HCT116 (cell line): Measurements from ENCODE around the gene FGF6. TPM values are rescaled to one million over a fixed set of nuclear protein-coding genes. Genes with fewer than 3 reads are reported as not detected.

Experiments
- ATAC-seq: fragments of 200-7000 bp; cut with Tn5 transposase; 2 replicates; pipeline ENCODE4 v1.9.1; 2020; ENCODE audit warnings: mild to moderate bottlenecking, moderate library complexity
- BruUV-seq: library from RNA; stranded (reverse); fragments of 400-500 nt; replicated peaks from 2 replicates; lab custom pipeline; 2021; lab: Mats Ljungman, UMichigan
- CTCF ChIA-PET: fragments of 300-600 bp; sonication (Branson Sonifier 250); formaldehyde crosslinking; loops from one replicate; lab custom pipeline; 2021; ENCODE audit warnings: antibody characterized with exemption; lab: Charles Lee
- POLR2A ChIA-PET: fragments of 300-600, 350-600 bp; sonication (Branson Sonifier 250); formaldehyde crosslinking; loops from one replicate; lab custom pipeline; 2021; ENCODE audit warnings: antibody characterized with exemption; lab: Charles Lee
- RAD21 ChIA-PET, 2 experiments: fragments of 300-600 bp; sonication (Branson Sonifier 250); formaldehyde crosslinking; loops; one replicate each; lab custom pipeline; 2023; ENCODE audit warnings: low total read pairs in 2 of 2; ENCODE audit not compliant: uncharacterized antibody in 2 of 2, unreplicated experiment in 2 of 2, low non-redundant PET in 1 of 2; lab: Charles Lee
- DNase-seq: peaks from one replicate; pipeline ENCODE4 v3.0.0-alpha.2; 2010; ENCODE audit warnings: low read depth, low spot score
- H2AFZ ChIP-seq: fragments of 200-600 bp; shearing (Covaris generic), sonication (generic); 2 replicates; pipeline ENCODE4 v1.6.1; 2017; ENCODE audit warnings: low read depth, mixed run types, mixed read lengths, antibody characterized with exemption, low read length; ENCODE audit not compliant: poor library complexity, severe bottlenecking
- H3K27ac ChIP-seq: 2 replicates; pipeline ENCODE4 v1.5.1; 2012; ENCODE audit warnings: low read depth, low read length
- H3K27me3 ChIP-seq: fragments of 200-600 bp; sonication (generic); 2 replicates; pipeline ENCODE4 v1.6.1; 2016; ENCODE audit warnings: mixed run types, low read length, mixed read lengths; ENCODE audit not compliant: insufficient read depth
- H3K36me3 ChIP-seq, 2 experiments: fragments of 200-500 bp in 1 of 2; fragments of 200-600 bp in 1 of 2; sonication (Bioruptor generic) in 1 of 2; sonication (generic) in 1 of 2; 2 replicates each; pipeline versions ENCODE4 v1.5.1 to v1.6.1; 2014 to 2016; ENCODE audit warnings: low read length in 2 of 2, inconsistent platforms in 1 of 2, mixed read lengths in 1 of 2, mixed run types in 1 of 2; ENCODE audit not compliant: insufficient read depth in 2 of 2, control insufficient read depth in 1 of 2
- H3K4me1 ChIP-seq, 2 experiments: fragments of 200-600 bp in 1 of 2; sonication (generic) in 1 of 2; 2 replicates each; pipeline versions ENCODE4 v1.5.1 to v1.6.1; 2012 to 2017; ENCODE audit warnings: low read length in 2 of 2, inconsistent platforms in 1 of 2, mild to moderate bottlenecking in 1 of 2, mixed read lengths in 1 of 2, mixed run types in 1 of 2, moderate library complexity in 1 of 2; ENCODE audit not compliant: insufficient read depth in 2 of 2, control insufficient read depth in 1 of 2
- H3K4me2 ChIP-seq: fragments of 200-600 bp; sonication (generic); 2 replicates; pipeline ENCODE4 v1.6.1; 2017; ENCODE audit warnings: mixed run types, low read length, mixed read lengths
- H3K4me3 ChIP-seq, 2 experiments: fragments of 200-600 bp in 1 of 2; sonication (generic) in 1 of 2; replicated peaks in 1 of 2; 2 replicates each; pipeline ENCODE4 v1.5.1; 2011 to 2016; ENCODE audit warnings: low read length in 2 of 2, control low read depth in 1 of 2, low read depth in 1 of 2, mild to moderate bottlenecking in 1 of 2, mixed read lengths in 1 of 2, mixed run types in 1 of 2
- H3K79me2 ChIP-seq: fragments of 200-600 bp; sonication (generic); 2 replicates; pipeline ENCODE4 v1.6.1; 2017; ENCODE audit warnings: mild to moderate bottlenecking, mixed run types, low read length, moderate library complexity, mixed read lengths; ENCODE audit not compliant: insufficient read depth
- H3K9ac ChIP-seq: fragments of 200-600 bp; sonication (generic); 2 replicates; pipeline ENCODE4 v1.6.1; 2016; ENCODE audit warnings: low read length, mixed read lengths
- H3K9me2 ChIP-seq: fragments of 200-600 bp; sonication (generic), shearing (Covaris generic); 2 replicates; pipeline ENCODE4 v1.6.1; 2017; ENCODE audit warnings: mixed run types, mild to moderate bottlenecking, moderate library complexity; ENCODE audit not compliant: insufficient read depth
- H3K9me3 ChIP-seq, 2 experiments: fragments of 200-500 bp in 1 of 2; fragments of 200-600 bp in 1 of 2; sonication (Bioruptor generic) in 1 of 2; sonication (generic) in 1 of 2; 2 replicates each; pipeline ENCODE4 v1.6.1; 2014 to 2017; ENCODE audit warnings: low read length in 2 of 2, mixed read lengths in 2 of 2, inconsistent platforms in 1 of 2, low read depth in 1 of 2, mild to moderate bottlenecking in 1 of 2, mixed run types in 1 of 2, moderate library complexity in 1 of 2; ENCODE audit not compliant: control insufficient read depth in 1 of 2, insufficient read depth in 1 of 2
- H4K20me1 ChIP-seq: fragments of 200-600 bp; sonication (generic), shearing (Covaris generic); 2 replicates; pipeline ENCODE4 v1.6.1; 2017; ENCODE audit warnings: mixed run types, mild to moderate bottlenecking, moderate library complexity; ENCODE audit not compliant: insufficient read depth
- CBX3 ChIP-seq: IDR thresholded peaks from 2 replicates; pipeline ENCODE4 v1.6.1; 2012; ENCODE audit warnings: low read depth
- CTCF ChIP-seq, 3 experiments: fragments of 200-600 bp in 1 of 3; sonication (generic) in 1 of 3; IDR thresholded peaks in 2 of 3; conservative IDR thresholded peaks in 1 of 3; 2 replicates each; pipeline ENCODE4 v1.5.1; 2012 to 2017; ENCODE audit warnings: low read depth in 2 of 3, low read length in 2 of 3, antibody characterized with exemption in 1 of 3, borderline replicate concordance in 1 of 3, control low read depth in 1 of 3, mild to moderate bottlenecking in 1 of 3, mixed read lengths in 1 of 3, mixed run types in 1 of 3, moderate library complexity in 1 of 3; ENCODE audit not compliant: insufficient read depth in 1 of 3
- ELF1 ChIP-seq: IDR thresholded peaks from 2 replicates; pipeline ENCODE4 v1.6.1; 2012; ENCODE audit warnings: low read depth, borderline replicate concordance
- FOSL1 ChIP-seq: IDR thresholded peaks from 2 replicates; pipeline ENCODE4 v1.6.1; 2012; ENCODE audit warnings: low read depth
- MAX ChIP-seq: IDR thresholded peaks from 2 replicates; pipeline ENCODE4 v1.6.1; 2012
- REST ChIP-seq: IDR thresholded peaks from 2 replicates; pipeline ENCODE4 v1.6.1; 2012; ENCODE audit warnings: low read depth
- SIN3A ChIP-seq: IDR thresholded peaks from 2 replicates; pipeline ENCODE4 v1.6.1; 2012; ENCODE audit warnings: low read depth
- SRF ChIP-seq: IDR thresholded peaks from 2 replicates; pipeline ENCODE4 v1.6.1; 2012; ENCODE audit warnings: low read depth
- YY1 ChIP-seq: IDR thresholded peaks from 2 replicates; pipeline ENCODE4 v1.6.1; 2011; ENCODE audit warnings: low read length, low read depth, moderate library complexity, mild to moderate bottlenecking; ENCODE audit not compliant: insufficient replicate concordance; ENCODE audit errors: extremely low read depth
- ZBTB33 ChIP-seq: IDR thresholded peaks from 2 replicates; pipeline ENCODE4 v1.6.1; 2011; ENCODE audit warnings: mild to moderate bottlenecking, low read length, moderate library complexity; ENCODE audit not compliant: insufficient replicate concordance; ENCODE audit errors: extremely low read depth
- ZNF274 ChIP-seq: fragments of 200-500 bp; sonication (Bioruptor generic); IDR thresholded peaks from 2 replicates; pipeline ENCODE4 v1.6.1; 2014; ENCODE audit warnings: mild to moderate bottlenecking, low read depth, low read length, inconsistent platforms
- intact Hi-C: fragments of 100-400 bp; cut with micrococcal nuclease; formaldehyde crosslinking; loops from 2 replicates; pipeline ENCODE4 v1.10.0; 2022
- total RNA-seq: library from RNA; stranded (reverse); gene quantifications from one replicate; pipeline ENCODE4 v1.2.1, GENCODE V29; 2021; ENCODE audit not compliant: unreplicated experiment

FGF6 gene
- total RNA-seq, 1 experiment from 2014 or later, result not detected

- Histone ChIP-seq H3K9me2 (no peaks in the 10 kb centered on the region), H3K36me3 (no peaks in the 10 kb centered on the region), H3K27ac (no peak overlapping the region), H3K4me1 (no peaks in the 10 kb centered on the region), H3K27me3 (peaks cover 16% of the 10 kb centered on the region), H3K4me3 (no peak overlapping the region), H4K20me1 (no peaks in the 10 kb centered on the region), H2AFZ (no peak overlapping the region), H3K79me2 (no peaks in the 10 kb centered on the region), H3K9ac (no peak overlapping the region), H3K9me3 (no peaks in the 10 kb centered on the region)
- RAD21 ChIA-PET, result no interaction called here
- no peak for ATAC-seq
- POLR2A ChIA-PET, result no interaction called here
- no peak for DNase-seq
- TF ChIP-seq ZNF274 (no peak), REST (no peak)
- TF ChIP-seq, all 23 proteins: peak for 0
- H3K4me2 ChIP-seq, result no peak overlapping the region
- intact Hi-C loops, result no loop called here
- CTCF ChIA-PET, result no interaction called here
- BruUV-seq, result no TSS peak
Observed at GRCh38 chr12:4388032-4388431, 57.6 kb downstream of the FGF6 start.

- Histone ChIP-seq H3K4me2 (no peak overlapping the region), H3K4me1 (no peaks in the 10 kb centered on the region), H3K79me2 (no peaks in the 10 kb centered on the region), H3K9me2 (no peaks in the 10 kb centered on the region), H2AFZ (no peak overlapping the region), H3K9me3 (no peaks in the 10 kb centered on the region), H3K27me3 (peaks cover 14% of the 10 kb centered on the region), H3K4me3 (no peak overlapping the region), H3K27ac (no peak overlapping the region), H3K9ac (no peak overlapping the region), H3K36me3 (no peaks in the 10 kb centered on the region), H4K20me1 (no peaks in the 10 kb centered on the region)
- ChIA-PET POLR2A (no interaction called here), CTCF (no interaction called here), RAD21 (no interaction called here)
- no peak for TF ChIP-seq ZBTB33
- TF ChIP-seq MAX, result no peak
- no peak for TF ChIP-seq ZNF274
- TF ChIP-seq SRF, result no peak
- TF ChIP-seq YY1, result no peak
- no peak for TF ChIP-seq CTCF (IDR thresholded peaks at IDR 0.05 in 2 of 3, conservative IDR thresholded peaks at IDR 0.05 in 1 of 3; ENCODE audit: borderline replicate concordance in 1 of 3, insufficient read depth in 1 of 3, low read depth in 2 of 3, low read length in 2 of 3)
- no peak for TF ChIP-seq ELF1
- TF ChIP-seq SIN3A, result no peak
- no peak for TF ChIP-seq FOSL1
- no peak for TF ChIP-seq CBX3
- BruUV-seq, result no TSS peak
- ATAC-seq (no peak), DNase-seq (no peak)
- intact Hi-C loops, result no loop called here
Observed at GRCh38 chr12:4387607-4388006, 58.0 kb downstream of the FGF6 start.
